Measurements from ENCODE around the gene ST8SIA5. TPM values are rescaled to one million over a fixed set of nuclear protein-coding genes. Genes with fewer than 3 reads are reported as not detected.

ST8SIA5 gene
- total RNA-seq, 3 donors from 2014 or later: 0.13 TPM; not detected in 2

DNA sequence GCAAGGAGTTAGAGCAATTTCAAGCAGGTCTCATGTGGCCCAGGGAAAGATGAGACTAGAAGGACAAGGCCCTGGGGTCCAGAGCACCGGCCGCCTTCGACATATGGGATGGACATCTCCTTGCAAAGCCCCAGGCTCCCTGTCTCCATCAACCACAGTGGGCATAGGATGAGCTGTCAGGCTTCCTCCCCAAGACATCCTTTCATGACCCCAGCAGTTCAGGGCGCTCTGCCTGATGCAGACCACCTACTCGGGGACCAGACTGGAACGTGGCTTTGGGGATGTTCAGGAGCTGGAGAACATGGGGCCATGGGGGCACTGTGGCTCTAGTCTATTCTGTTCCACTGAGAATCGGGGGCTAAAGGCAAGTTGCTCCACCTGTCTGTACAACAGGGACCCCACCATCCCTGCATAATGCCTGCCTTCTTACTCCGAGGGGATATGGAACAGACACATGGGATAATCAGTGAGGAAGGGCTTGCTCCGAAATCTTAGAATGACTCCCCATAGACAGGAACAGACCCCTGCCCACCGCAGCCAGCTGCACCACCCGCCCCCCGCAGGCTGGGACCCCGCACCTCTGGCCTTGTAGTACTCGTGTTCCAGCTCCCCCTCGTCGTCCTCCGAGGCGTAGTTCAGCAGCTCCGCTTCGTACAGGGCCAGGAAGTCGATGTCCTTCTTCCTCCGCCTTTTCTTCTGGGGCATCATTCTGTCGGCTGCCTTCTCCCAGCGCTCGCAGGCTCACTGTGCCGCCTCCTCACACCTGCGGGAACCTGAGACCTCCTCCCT lies 100.3 kb downstream of the ST8SIA5 start:
- no peaks in the 10 kb centered on the region for H3K4me1 Mint-ChIP-seq (ENCODE audit: low read depth)
- no peak overlapping the region for H3K4me3 Mint-ChIP-seq
- ATAC-seq (no peak), DNase-seq (no peak)
- no peaks in the 10 kb centered on the region for H3K36me3 Mint-ChIP-seq (ENCODE audit: insufficient read depth)
- H3K27me3 Mint-ChIP-seq (ENCODE audit: low read depth): no peaks in the 10 kb centered on the region
- no peaks in the 10 kb centered on the region for H3K9me3 Mint-ChIP-seq

DNA sequence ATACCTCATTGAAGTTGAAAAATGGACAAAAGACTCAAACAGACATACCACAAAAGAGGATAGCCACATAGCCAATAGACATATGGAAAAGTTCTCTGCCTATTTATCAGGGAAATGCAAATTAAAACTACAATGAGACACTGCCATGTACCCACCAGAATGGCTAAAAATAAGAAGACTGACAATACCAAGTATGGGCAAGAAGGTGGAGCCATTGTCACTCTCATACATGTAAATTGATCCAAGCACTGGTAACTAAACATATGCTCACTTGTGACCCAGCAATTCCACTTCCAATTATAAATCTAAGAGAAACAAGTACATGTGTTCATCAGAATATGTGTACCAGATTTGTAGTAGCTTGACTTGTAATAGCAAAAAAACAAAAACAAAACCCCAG lies 104.5 kb downstream of the ST8SIA5 start:
- no peak for DNase-seq
- Mint-ChIP-seq H3K9me3 (no peaks in the 10 kb centered on the region), H3K4me3 (no peak overlapping the region), H3K36me3 (ENCODE audit: insufficient read depth) (no peaks in the 10 kb centered on the region), H3K4me1 (ENCODE audit: low read depth) (no peaks in the 10 kb centered on the region), H3K27me3 (ENCODE audit: low read depth) (no peaks in the 10 kb centered on the region)
- ATAC-seq: no peak

DNA sequence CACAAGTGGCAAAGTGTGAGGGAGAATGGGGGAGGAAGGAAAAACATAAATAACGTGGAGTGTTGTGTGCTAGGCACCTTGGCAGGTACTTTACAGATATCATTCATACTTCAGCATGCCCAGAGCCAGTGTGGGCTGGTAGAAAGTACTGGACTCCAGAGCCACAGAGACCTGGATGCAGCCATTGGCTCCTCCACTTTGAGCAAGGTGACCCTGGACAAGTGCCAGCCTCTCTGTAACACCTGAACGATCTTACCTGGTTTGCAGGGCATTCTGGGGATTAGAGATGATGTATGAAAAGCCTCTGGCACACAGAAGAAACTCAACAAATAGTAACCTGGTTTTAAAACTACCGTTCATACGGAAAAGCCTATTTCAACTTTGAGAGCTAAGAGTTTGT lies 106.2 kb downstream of the ST8SIA5 start:
- H3K9me3 Mint-ChIP-seq: no peaks in the 10 kb centered on the region
- no peak for ATAC-seq
- no peak for DNase-seq
- H3K4me1 Mint-ChIP-seq (ENCODE audit: low read depth): no peaks in the 10 kb centered on the region
- H3K36me3 Mint-ChIP-seq (ENCODE audit: insufficient read depth): no peaks in the 10 kb centered on the region
- H3K27me3 Mint-ChIP-seq (ENCODE audit: low read depth): no peaks in the 10 kb centered on the region
- H3K4me3 Mint-ChIP-seq: no peak overlapping the region

DNA sequence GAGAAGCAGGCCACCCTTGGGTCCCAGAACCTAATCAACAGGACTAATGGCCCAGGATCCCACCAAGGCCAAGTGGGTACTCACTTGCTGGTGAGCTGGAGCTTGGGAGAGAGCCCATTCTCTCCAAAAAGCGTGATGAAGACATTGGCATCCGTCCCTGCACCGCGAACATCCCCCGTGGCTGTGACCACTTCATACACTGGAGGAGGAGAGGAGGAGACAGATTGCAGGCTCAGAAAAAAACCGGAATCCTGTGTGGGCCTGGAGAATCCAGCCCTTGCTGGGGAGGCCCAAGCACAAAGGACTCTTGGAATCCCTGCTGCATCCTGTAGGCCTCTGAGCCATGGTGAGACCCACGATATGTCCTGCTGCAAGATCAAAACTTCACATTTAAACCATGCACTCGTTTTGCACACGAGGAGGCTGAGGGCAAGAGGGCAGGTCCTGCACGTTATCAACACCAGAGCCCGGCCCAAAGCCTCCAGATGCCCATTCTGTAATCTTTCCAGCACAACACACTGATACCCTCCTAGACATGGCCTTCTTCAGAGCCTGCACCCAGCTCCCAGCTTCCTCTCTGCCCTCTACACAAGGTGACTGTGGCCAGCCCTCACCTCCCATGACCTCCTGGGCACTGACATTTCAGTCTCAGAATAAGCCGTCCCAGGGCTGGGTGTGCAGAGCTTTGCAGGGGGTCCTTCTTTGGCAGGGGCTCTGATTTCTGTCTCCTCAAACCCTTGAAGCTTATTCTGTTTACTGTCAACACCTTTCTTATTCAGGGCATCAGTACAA lies 107.6 kb downstream of the ST8SIA5 start:
- ATAC-seq (no peak), DNase-seq (no peak)
- no peaks in the 10 kb centered on the region for H3K4me1 Mint-ChIP-seq (ENCODE audit: low read depth)
- no peak overlapping the region for H3K4me3 Mint-ChIP-seq
- no peaks in the 10 kb centered on the region for H3K9me3 Mint-ChIP-seq
- H3K36me3 Mint-ChIP-seq (ENCODE audit: insufficient read depth): no peaks in the 10 kb centered on the region
- H3K27me3 Mint-ChIP-seq (ENCODE audit: low read depth): no peaks in the 10 kb centered on the region

DNA sequence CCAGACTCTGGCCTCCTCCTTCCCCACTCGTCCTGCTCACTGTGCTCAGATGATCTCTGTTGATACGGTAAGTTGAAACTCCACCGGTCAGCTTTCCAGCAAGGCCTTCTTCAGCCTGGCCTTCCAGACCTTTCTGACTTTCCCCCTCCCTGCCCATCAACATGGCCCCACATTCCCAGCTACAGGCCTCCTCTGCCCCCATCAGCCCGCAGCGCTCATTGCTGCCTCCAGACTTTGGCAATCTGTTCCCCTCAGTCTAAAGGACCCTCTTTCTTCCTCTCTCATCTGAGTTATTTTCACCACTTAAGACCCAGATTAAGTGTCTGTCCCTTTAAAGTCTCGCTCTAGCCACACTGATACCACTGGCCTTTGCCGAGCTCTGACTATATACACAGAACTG lies 110.4 kb downstream of the ST8SIA5 start:
- ATAC-seq (no peak), DNase-seq (no peak)
- H3K36me3 Mint-ChIP-seq (ENCODE audit: insufficient read depth): no peaks in the 10 kb centered on the region
- no peaks in the 10 kb centered on the region for H3K9me3 Mint-ChIP-seq
- no peak overlapping the region for H3K4me3 Mint-ChIP-seq
- H3K4me1 Mint-ChIP-seq (ENCODE audit: low read depth): no peaks in the 10 kb centered on the region
- H3K27me3 Mint-ChIP-seq (ENCODE audit: low read depth): no peaks in the 10 kb centered on the region

DNA sequence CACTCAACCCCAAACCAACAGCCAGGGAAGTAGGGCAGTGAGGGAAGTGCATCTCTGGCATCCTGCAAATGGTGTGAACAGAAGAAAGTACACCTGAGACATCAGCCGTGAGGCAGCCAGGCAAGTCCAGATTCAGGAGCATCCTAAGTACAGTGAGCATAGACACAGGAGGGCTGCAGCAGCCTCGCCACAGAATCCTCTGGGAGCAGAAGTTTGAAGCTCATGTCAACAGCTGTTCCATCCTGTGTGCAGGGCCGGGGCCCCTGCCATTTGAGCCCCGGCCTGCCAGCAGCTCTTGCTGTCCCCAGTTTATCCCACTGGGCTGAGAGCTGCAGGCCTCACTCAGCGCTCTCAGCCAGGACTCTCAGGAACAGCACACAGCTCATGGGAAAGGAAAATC lies 114.3 kb downstream of the ST8SIA5 start:
- no peak overlapping the region for H3K4me3 Mint-ChIP-seq
- H3K27me3 Mint-ChIP-seq (ENCODE audit: low read depth): no peaks in the 10 kb centered on the region
- no peak for ATAC-seq
- H3K9me3 Mint-ChIP-seq: no peaks in the 10 kb centered on the region
- no peak for DNase-seq
- no peaks in the 10 kb centered on the region for H3K36me3 Mint-ChIP-seq (ENCODE audit: insufficient read depth)
- no peaks in the 10 kb centered on the region for H3K4me1 Mint-ChIP-seq (ENCODE audit: low read depth)

DNA sequence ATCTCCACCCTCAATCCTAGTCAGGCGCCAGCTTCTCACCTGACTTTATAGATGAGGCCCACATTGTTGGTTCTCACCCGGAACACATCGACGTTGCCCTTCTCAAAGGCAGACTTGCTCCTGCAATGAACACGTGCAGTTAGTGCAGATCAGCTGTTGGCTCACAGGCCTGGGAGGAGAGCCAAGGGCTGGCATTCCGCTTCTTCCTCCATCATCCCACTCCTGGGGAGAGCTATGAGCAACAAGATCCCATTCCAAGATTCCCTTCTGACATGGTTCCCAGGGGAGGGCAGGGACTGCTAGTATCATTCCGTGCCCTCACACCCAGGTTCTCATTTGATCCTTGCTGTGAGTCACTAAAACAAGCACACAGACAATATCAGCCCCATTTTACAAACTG lies 114.9 kb downstream of the ST8SIA5 start:
- no peaks in the 10 kb centered on the region for H3K36me3 Mint-ChIP-seq (ENCODE audit: insufficient read depth)
- H3K4me1 Mint-ChIP-seq (ENCODE audit: low read depth): no peaks in the 10 kb centered on the region
- H3K9me3 Mint-ChIP-seq: no peaks in the 10 kb centered on the region
- ATAC-seq (no peak), DNase-seq (no peak)
- H3K4me3 Mint-ChIP-seq: no peak overlapping the region
- H3K27me3 Mint-ChIP-seq (ENCODE audit: low read depth): no peaks in the 10 kb centered on the region

DNA sequence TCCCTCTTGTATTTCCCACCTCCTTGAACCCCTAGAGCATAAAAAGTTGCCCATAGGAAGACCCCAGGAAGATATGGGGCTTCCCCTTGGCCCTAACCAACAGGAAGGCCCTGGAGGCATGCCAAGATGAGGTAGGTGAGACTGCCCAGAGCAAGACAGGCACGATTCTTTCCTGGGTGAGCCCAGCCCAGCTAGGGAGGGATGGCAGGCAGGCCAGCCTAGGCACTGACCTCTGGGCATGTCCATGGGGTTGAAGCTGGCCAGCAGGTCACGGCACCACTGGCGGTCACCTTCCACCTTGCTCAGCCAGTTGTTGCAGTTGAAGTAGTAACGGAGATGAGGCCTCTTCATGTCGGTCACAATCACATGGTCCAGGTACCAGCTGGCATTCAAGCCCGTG lies 117.5 kb downstream of the ST8SIA5 start:
- Mint-ChIP-seq H3K4me3 (no peak overlapping the region), H3K4me1 (ENCODE audit: low read depth) (no peaks in the 10 kb centered on the region), H3K27me3 (ENCODE audit: low read depth) (no peaks in the 10 kb centered on the region), H3K9me3 (no peaks in the 10 kb centered on the region), H3K36me3 (ENCODE audit: insufficient read depth) (no peaks in the 10 kb centered on the region)
- no peak for DNase-seq
- ATAC-seq: no peak

DNA sequence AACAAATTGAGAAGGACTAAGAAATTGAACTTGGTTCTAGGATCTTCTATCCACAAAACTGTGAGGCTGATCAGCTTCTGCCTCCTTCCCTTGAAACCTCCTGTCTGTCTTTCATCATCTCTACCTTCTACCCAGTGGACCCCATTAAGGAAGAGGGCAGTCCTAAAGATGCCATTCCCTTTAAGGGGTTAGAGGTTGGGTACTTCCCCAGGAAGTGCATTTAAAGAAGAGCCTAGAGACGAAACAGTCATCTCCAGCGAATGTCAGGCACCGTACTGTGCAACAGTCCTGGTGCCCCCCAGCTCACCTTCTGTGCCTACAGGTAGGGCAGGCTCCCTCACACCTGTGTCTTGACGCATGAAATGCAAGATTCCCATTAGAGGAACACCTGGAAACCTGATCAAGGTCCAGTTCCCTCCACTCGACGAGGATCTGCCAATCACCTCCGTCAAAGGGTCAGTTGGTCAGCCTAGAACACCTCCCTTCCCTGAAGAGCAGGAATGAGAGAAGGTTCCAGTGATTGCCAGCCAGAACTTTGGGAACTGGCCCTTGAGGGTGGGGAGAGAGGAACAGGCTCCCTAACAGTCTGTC lies 120.7 kb downstream of the ST8SIA5 start:
- ATAC-seq: no peak
- H3K4me3 Mint-ChIP-seq: no peak overlapping the region

DNA sequence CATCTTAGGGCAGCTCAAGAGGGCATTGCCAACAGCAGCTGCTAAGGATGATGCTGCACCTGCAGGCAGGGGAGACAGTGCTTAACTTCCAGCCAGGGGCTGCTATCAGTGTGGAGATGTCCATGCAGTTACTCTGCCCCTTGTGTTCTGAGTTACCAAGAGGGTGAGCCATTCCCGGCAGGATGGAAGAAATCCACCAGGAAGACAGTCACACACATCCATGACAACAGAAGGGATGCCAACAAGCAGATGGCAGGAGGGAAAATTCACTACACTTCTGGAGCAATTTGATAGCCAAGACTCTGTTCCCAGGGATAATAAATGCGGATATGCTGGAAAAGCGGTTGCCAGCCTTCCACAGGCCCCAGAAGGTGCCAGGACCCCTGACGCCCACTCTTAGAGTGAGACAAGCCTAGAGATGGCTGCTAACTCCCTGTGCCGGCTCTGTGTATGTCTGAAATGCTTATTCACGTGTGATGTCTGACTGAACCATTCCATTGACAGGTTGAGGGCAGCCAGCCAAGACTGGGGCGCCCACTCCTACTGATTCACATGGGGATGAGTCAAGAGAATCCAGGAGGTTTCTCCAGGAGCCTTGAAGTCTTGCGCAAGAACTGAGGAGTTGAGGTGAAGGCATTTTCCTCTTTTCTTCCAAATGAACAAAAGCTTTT lies 124.3 kb downstream of the ST8SIA5 start:
- ATAC-seq (no peak), DNase-seq (no peak)
- H3K4me1 Mint-ChIP-seq (ENCODE audit: low read depth): no peaks in the 10 kb centered on the region
- H3K36me3 Mint-ChIP-seq (ENCODE audit: insufficient read depth): no peaks in the 10 kb centered on the region
- H3K4me3 Mint-ChIP-seq: no peak overlapping the region
- peaks cover 6% of the 10 kb centered on the region for H3K27me3 Mint-ChIP-seq (ENCODE audit: low read depth)
- no peaks in the 10 kb centered on the region for H3K9me3 Mint-ChIP-seq

More for the DNA sequence above, 120.7 kb downstream of the ST8SIA5 start:
- no peak for DNase-seq
- no peaks in the 10 kb centered on the region for H3K36me3 Mint-ChIP-seq (ENCODE audit: insufficient read depth)
- H3K27me3 Mint-ChIP-seq (ENCODE audit: low read depth): peaks cover 3% of the 10 kb centered on the region
- no peaks in the 10 kb centered on the region for H3K9me3 Mint-ChIP-seq
- H3K4me1 Mint-ChIP-seq (ENCODE audit: low read depth): no peaks in the 10 kb centered on the region

DNA sequence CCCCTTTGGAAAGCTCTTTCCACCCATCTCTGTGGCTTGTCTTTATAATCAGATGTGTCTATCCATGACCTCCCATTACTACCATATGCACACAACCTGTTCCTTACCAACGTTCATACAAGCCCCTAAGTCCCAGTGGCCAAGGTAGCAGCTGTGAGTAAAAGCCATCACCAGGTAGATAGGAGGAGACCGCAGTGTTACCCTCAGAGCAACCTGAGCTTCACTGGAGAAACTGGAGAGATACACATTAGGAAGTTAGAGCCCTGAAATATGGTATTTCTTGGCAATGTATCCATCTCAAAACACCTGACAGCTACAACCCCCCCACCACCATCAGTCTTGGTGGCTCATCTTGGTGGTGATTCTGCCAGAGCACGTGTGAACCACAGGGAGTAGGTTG lies 125.9 kb downstream of the ST8SIA5 start:
- no peak for ATAC-seq
- H3K36me3 Mint-ChIP-seq (ENCODE audit: insufficient read depth): no peaks in the 10 kb centered on the region
- H3K4me1 Mint-ChIP-seq (ENCODE audit: low read depth): no peaks in the 10 kb centered on the region

DNA sequence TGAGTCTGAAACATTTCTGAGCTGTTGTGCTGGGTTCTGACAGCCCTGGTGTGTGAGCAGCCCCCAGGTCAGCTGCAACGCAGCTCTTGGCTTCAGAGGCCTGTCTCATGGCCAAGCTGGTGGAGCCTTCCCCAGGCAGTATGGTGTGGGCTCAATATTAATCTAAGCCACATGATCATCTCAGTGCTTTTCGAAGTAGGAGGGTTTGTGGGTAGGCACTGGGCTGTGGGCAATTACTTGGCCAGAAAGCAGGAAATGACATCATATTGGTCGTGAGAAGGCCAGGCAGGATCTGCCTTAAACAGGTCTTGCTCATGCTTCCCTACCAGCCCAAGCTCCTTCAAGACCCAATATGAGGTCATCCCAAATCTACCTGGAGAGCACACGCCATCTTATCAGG lies 126.7 kb downstream of the ST8SIA5 start:
- no peak overlapping the region for H3K4me3 Mint-ChIP-seq

More for the DNA sequence above, 125.9 kb downstream of the ST8SIA5 start:
- H3K9me3 Mint-ChIP-seq: no peaks in the 10 kb centered on the region
- H3K27me3 Mint-ChIP-seq (ENCODE audit: low read depth): peaks cover 9% of the 10 kb centered on the region
- H3K4me3 Mint-ChIP-seq: no peak overlapping the region
- no peak for DNase-seq

DNA sequence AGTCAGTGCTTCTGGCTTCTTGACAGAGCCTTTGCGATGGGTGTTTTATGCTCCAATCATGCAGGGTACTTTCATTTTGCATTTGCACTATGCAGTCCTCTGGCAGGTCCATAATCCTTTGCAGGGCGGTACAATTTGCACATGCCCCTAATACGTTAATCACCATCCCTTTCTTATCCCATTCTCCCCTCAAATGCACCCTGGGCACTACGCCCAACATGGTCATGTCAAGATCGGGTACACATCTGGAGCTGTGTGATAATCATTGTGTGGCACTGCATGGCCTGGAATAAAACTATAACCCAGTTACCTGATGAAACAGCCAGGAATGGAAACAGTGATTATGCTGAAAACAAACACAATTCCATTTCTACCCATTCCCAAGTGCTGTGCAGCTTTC lies 127.5 kb downstream of the ST8SIA5 start:
- H3K4me3 Mint-ChIP-seq: no peak overlapping the region
- H3K36me3 Mint-ChIP-seq (ENCODE audit: insufficient read depth): no peaks in the 10 kb centered on the region
- H3K9me3 Mint-ChIP-seq: no peaks in the 10 kb centered on the region
- peaks cover 4% of the 10 kb centered on the region for H3K4me1 Mint-ChIP-seq (ENCODE audit: low read depth)
- no peak for DNase-seq
- H3K27me3 Mint-ChIP-seq (ENCODE audit: low read depth): peaks cover 9% of the 10 kb centered on the region
- no peak for ATAC-seq

More for the DNA sequence above, 126.7 kb downstream of the ST8SIA5 start:
- ATAC-seq (no peak), DNase-seq (no peak)
- Mint-ChIP-seq H3K27me3 (ENCODE audit: low read depth) (peaks cover 9% of the 10 kb centered on the region), H3K4me1 (ENCODE audit: low read depth) (no peaks in the 10 kb centered on the region), H3K9me3 (no peaks in the 10 kb centered on the region), H3K36me3 (ENCODE audit: insufficient read depth) (no peaks in the 10 kb centered on the region)

DNA sequence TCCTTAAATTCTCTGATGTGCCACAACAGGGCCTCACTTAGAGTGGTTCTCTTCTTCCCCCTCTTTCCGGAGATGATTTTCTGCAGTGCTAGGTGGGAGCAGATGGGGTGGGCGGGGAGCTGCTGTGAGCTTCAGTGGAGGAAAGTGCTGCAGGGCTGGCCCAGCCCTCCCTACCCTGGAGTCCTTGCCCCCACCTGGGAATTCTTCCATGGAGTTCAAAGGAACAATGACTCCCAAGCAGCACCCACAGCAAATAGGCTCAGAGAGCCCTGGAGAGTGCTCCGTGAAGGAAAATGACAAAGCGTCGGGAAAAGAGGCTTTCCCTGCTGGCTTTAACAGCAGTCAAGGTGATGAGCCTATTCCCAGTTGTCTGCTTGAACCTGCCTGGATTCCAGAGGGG lies 128.6 kb downstream of the ST8SIA5 start:
- ATAC-seq (no peak), DNase-seq (no peak)
- peaks cover 15% of the 10 kb centered on the region for H3K4me1 Mint-ChIP-seq (ENCODE audit: low read depth)
- H3K9me3 Mint-ChIP-seq: no peaks in the 10 kb centered on the region
- H3K4me3 Mint-ChIP-seq: no peak overlapping the region
- H3K27me3 Mint-ChIP-seq (ENCODE audit: low read depth): peaks cover 9% of the 10 kb centered on the region
- no peaks in the 10 kb centered on the region for H3K36me3 Mint-ChIP-seq (ENCODE audit: insufficient read depth)

Data from activated T-cell treated with anti-CD3 and anti-CD28 coated beads, Interleukin-2, amount 50 U/mL, for 4 hours (primary cell).